Stimulated activated CD4-positive, alpha-beta T cell treated with anti-CD3 and anti-CD28 coated beads, Interleukin-2, amount 100 ng/mL, for 24 hours (primary cell): Measurements from ENCODE around the gene SLC6A2.
A peak's percentile ranks its signal among the peaks of the same experiment; 100 is the strongest.

Experiments used
- DNase-seq, 2 donors: peaks; one replicate each; pipeline ENCODE4 v3.0.0-alpha.2; 2020

The SLC6A2 gene

DNA sequence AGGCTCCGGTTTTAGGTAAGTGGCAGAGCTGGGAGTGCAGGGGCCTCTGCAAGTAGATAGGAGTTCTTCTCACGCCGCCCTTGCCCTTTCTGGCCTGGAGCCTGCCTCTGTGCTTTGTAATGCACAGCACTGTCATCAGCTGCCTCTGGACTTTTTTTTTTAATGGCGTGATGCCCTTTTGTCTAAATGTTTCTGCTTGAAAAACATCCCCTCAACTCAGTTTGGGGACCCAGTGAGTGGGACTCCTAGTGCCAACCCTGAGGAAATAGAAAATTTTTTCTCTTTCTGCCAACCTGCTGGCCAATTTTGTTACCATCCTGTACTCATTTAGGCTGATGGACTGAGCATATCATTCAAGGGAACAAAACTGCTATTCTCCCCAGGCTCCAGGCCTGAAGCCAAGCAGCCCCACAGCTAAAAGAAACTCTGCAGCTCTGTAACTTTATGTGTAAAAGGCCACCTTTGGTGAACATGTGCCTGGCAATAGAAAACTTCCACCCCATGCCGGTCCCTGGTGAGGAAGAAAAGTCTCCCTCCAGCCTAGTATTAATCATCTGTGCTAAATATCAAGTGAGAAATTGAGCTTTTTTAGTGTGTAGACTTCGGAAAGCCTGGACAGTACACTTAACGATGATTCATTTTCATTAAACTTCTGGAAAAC is 22.5 kb downstream of the SLC6A2 start:
- DNase-seq: no peak

DNA sequence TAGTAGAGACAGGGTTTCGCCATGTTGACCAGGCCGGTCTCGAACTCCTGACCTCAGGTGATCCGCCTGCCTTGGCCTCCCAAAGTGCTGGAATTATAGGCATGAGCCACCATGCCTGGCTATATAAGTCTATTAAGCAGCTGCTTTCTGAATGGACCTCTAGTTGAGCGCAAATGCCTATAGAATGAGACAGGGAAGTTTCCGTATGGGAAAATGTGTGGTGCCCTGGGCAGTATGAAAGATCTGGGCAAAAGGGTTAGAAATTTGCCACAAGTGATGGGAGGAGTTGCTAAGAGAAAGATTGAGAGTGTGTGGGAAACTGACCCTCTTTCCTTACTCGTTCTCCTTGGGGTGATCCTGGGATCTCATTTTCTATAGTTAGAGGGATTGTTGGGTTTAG is 26.3 kb downstream of the SLC6A2 start:
- DNase-seq: no peak

DNA sequence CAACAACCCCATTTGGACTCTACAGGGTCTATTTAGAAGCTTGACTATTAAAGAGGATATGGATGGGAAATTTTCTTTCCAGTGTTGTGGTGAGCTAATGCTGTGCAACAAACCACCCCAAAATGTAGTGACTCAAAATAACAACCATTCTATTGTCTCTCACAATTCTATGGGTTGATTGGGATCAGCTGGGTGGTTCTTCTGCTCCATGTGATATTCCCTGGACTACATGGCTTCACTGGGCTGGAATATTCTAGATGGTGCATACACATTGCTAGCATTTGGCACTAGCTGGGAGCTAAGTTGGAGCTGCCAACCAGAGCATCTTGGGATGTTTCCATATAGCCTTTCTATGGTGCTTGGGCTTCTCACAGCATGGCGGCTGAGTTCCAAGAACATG is 30.2 kb downstream of the SLC6A2 start:
- no peak for DNase-seq

DNA sequence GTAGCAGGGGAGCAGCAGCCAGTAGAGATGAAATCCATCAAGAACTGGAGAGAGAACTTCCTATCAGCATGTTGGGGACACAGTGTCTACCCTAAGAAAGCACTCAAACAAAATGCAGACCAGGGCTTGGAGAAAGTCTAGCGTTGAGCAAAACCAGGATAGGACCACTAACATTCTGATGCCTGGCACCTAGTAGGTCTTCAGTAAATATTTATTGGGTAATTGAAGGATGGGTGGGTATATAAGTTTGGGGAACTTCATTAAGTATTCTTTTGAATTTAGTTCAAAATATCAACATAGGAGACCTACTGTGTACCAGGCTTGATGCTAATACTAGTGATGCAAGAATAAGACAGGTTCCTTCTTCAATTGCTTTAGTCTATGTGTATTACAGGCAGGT is 30.9 kb downstream of the SLC6A2 start:
- DNase-seq: no peak

DNA sequence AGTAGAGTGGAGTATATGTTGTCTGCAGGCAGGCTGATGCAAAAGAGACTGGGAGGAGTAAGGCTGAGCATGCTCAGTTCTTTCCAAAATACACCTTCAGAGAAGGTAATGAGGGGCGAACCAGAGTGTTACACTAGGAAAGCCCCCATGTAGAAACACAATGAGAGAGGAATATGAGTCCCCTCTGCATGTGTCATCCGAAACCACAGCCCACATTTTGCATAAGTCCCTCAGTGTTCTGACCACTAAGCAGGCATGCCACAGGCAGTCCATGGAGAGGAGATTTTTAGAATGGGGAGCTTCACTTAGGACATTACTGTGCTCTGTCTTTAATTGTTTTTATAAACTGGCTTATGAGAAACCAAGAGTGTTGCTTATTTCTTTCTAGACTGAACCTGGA is 32.0 kb downstream of the SLC6A2 start:
- DNase-seq: no peak

DNA sequence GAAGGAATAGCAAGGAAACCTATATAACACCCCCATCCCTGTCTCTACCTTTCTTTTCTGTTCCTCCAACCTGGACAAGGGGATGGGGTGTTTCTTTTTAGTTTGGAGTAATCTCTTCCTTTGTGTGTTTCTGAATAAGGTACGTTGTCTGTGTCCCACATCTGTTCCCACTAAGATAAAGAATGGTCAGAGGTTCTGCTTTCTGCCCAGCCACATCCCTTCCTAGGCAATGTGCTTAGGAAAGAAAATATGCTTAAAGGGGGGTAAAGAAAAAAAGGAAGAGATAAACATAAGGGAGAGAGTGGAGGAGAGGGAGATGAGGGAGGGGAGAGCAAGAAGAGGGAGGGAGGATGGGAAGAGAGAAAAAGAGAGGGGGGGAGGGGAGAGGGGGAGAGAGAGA is 35.1 kb downstream of the SLC6A2 start:
- no peak for DNase-seq

DNA sequence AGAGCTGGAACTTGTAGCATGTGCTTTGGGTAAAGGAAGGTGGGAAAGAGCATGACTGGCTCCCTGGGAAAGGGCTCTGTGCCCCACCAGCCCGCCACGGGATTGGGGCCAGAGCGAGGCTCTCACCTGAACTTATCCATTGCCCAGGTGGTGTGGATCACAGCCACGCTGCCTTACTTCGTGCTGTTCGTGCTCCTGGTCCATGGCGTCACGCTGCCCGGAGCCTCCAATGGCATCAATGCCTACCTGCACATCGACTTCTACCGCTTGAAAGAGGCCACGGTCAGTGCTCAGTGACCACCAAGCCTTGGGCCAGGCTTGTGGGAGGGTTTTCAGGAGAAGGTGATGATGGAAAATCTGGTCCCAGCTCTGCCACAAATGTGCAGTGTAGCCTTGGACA is 36.0 kb downstream of the SLC6A2 start:
- no peak for DNase-seq

DNA sequence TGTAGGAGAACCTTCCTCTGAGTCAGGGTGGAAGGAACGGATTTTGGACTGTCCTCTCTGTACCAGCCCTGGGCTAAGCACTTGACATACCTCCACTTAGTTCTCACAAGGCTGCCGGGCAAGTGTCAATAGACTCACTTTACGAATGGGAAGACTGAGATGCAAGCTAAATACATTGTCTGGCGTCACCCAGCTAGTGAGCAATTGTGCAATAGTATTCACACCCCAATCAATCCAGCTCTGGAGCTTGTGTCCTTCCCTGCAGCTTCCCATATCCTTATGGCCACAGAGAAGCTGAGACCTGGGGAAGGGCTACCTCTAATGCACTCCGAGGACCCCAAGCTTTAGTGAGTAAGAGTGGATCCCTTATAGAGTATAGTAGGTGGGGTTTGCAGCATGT is 39.8 kb downstream of the SLC6A2 start:
- DNase-seq: no peak

DNA sequence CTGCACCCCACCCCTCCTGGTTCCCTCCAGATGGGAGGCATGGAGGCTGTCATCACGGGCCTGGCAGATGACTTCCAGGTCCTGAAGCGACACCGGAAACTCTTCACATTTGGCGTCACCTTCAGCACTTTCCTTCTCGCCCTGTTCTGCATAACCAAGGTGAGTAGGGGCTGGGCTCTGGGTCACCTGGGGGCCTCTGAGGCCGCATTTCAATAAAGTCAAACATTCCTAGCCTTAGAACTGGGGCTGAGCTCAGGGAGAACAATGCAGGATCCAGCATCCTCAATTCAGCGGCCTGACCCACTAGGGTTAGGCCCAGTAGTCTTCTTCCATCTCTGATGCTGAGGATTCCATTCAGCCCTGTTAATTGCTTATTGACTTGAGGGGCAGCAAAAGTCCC is 42.1 kb downstream of the SLC6A2 start:
- DNase-seq: no peak

DNA sequence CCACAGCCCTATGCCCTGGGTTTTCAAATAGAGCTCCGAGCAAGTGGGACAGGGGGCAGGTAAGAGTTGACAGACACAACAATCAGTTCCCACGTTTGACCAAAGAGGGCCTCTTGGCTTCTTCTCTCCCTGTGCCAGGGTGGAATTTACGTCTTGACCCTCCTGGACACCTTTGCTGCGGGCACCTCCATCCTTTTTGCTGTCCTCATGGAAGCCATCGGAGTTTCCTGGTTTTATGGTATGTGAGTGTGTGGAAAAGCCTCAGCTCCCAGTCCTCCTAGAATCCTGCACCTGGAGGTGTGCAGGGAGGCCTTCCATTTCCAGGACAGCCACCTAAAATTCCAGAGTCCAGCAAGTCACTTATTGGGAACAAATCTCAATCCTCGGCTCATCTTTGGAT is 42.5 kb downstream of the SLC6A2 start:
- no peak for DNase-seq

DNA sequence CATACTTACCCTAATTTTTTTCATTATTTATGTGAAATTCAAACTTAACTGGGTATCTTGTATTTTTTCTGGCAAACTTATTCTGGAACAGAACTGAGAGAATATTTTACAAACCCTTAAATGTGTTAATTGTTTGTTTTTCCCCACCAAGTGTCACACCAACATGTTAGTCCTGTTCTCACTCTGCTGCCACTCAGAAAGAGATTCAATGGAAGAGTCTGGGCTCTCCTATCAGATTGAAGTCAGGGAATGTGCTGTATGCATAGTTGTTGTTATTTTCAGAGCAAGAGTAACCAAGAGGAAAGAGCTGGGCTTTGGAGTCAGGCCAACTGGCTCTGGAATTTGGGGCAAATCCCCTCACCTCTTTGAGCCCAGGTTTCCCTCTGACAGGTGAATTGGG is 43.2 kb downstream of the SLC6A2 start:
- DNase-seq: no peak

DNA sequence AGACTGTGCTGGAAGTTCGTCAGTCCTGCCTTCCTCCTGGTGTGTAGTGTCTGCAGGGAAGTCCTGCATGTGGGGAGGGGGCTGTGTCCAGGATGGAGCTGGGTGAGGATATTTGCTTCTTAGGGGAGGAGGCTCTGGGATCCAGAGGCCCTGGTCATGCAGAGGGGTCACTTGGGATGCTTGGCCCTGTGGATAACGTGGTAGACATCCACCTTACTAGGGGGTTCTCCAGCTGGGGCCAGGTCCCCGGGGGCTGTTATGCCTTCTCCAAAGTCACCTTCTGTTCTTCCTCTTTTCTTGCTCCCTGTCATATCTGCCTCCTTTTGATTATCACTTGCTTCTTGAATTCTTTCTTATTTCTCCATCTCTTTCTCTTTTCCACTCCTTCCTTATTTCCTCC is 43.8 kb downstream of the SLC6A2 start:
- no peak for DNase-seq

DNA sequence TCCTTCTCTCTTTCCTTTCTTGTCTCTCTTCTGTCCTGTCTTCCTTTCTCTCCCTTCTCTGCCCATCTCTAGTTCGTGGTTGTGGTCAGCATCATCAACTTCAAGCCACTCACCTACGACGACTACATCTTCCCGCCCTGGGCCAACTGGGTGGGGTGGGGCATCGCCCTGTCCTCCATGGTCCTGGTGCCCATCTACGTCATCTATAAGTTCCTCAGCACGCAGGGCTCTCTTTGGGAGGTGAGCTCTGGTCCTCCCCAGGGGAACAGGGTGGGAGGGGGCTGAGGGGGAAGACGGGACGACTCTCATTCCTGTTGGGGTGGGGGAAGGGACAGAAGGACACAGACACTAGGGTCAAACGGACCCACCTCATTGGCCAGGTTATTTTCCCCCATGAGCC is 44.3 kb downstream of the SLC6A2 start:
- no peak for DNase-seq

DNA sequence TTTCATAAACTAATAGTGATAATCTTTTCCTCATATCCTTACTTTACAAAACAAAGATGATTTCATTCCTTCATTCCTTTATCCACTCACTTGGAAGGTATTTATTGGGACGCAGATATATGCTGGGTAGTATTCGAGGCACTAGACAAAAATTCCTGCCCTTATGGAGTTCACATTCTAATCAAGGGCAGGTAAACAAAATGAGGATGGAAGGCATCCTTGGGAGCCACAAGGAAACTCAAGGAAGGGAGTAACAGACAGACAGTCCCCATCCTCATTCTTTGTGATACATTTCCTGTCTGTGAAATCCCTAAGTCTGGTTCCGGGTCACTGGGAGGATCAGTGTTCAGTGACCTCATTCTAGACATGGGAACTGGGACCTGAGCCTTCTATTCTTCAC is 45.2 kb downstream of the SLC6A2 start:
- DNase-seq: no peak

DNA sequence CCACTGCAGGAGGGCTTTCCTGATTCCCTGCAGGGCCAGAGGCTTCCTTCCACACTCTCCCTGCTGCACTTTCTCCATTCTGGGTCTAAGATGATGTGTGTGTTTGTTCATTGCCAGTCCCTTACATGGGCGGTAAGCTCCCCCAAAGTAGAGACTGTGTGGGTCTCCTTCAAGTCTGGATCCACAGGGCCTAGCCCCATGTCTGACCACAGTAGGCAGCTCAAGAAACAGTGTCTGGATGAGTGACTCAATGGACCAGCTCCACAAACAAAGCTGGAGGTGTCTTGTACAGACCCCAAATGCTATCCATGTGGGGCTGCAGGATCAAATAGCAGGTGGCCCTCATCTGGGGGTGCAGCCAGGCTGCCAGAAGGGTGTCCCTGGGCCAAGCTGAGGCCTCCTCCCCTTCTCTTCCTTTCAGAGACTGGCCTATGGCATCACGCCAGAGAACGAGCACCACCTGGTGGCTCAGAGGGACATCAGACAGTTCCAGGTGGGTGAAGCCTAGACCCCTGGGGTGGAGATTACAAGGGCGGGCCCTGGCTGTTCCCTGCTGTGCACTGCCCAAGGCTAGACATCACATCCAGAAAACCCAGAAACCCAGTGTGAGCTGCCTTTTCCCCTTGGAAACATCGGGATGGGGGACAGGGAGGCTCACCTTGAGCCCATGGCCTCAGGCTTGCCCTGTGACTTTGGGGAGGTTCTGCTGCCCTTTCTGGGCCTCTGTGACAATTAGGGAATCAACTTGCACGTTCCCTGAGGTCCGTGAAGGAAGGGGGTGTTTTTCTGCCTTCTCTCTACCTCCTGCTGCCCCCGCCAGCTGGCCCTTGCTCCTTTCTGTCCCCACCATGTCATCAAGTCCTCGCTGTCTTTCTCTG is 45.9 kb downstream of the SLC6A2 start:
- DNase-seq: peak; percentile 42 to 55

DNA sequence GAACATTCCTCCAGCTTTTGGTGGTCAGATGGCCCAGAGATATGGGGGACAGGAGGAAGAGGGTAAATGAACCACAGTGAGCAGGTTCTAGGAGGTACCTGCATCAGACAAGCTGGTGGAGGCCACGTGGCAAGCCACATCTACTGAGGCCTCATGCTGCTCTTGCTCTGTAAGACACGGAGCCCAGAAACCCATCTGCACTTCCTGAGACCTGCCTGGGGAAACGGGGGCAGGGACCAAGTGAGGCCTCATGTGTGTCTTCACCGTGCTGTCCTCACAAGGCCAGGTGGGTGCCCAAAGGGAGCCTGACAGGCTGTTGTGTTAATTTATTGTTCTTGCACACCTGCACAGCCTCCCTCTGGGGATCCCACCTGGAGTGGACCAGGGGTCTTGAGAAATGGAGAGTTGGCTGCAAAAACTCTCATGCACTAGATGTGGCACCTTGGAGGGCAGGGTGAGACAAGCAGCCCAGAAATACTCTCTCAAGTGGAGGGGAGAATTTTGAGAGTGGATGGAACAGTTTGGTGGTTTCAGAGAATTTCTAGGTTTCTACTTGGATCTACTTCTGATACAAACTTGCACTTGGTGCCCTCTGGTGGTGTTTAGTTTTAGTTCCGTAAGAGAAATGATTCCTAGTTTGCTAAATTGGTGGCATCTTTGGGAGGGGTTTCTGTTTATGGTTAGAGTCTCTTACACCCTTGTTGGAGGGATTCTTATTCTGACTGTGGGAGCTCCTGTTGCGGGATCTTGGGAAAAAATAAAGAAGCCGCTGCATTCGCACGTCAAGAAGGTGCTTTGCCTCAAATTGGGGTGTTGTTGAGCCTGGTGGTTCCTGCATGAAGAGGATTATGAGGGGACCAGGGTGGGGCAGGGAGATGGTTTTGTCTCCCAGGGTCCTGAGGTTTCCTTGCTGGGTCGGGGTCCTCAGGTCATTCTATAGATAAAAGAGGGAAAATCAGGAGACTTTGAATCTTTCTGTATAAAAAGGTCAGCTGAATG is 47.5 kb downstream of the SLC6A2 start:
- DNase-seq: no peak

DNA sequence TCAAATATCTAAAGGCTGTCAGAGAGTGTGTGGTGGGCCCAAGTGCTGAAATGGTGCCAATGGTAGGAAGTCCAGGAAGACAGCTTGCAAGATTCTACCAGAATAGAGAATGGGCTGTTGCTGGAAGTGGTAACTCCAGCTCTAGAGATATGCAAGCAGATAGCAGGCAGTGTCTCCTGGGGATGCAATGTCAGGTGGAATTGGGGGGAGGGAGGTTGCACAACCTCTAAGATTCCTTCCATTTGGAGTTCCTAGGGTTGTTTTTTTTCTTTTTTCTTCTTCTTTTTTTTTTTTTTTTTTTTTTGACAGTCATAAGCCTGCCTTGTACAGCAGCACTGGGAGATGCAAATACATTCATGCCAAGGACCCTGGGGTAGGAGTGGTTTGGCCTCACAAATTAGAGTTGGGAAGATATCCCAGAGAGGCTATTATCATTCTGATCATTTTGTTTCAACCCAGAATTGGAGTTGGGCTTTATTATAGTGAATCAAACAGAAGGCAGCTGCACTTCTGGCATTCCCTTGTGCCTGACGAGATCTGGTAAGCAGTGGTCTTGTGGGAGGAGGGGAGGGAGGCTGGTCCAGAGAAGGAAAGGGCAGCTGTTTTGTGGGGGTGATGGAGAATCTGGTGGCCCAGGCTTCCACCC is 51.1 kb downstream of the SLC6A2 start:
- no peak for DNase-seq

DNA sequence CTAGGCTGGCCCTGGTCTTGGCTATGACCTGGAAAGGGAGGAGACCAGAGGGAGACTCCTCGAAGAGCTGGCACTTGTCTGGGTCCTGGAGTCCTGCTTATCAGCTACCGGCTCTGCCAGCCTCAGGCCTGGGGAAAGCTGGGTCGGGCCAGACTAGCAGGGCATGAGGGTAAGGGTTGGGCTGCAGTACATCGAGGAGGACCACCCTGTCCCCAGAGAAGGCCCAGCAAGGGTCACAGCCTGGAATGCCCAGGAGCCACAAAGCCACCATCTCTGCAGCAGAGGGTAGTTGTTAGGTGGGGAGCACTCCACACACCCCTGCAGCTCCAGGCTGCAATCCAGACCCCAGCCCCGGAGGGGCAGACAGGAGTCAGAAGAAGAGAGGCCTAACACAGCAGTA is 54.0 kb downstream of the SLC6A2 start:
- no peak for DNase-seq

DNA sequence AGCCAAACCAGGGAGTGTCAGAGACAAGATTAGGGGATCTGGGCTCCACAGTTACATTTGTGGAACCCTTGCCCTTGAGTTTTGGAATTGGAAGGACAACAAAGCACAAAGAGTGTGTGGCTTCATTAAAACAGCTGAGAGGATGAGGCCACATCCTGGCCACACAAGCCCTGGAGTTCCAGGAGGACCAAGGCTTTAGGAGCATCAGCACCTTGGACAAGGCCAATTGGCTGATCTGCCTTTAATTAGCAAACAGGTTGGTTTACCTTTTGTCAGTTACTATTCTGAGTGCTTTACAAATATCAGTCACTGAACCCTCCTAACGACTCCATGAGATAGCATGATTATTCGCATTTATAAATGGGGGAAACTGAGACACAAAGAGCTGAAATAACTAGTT is 54.7 kb downstream of the SLC6A2 start:
- no peak for DNase-seq

DNA sequence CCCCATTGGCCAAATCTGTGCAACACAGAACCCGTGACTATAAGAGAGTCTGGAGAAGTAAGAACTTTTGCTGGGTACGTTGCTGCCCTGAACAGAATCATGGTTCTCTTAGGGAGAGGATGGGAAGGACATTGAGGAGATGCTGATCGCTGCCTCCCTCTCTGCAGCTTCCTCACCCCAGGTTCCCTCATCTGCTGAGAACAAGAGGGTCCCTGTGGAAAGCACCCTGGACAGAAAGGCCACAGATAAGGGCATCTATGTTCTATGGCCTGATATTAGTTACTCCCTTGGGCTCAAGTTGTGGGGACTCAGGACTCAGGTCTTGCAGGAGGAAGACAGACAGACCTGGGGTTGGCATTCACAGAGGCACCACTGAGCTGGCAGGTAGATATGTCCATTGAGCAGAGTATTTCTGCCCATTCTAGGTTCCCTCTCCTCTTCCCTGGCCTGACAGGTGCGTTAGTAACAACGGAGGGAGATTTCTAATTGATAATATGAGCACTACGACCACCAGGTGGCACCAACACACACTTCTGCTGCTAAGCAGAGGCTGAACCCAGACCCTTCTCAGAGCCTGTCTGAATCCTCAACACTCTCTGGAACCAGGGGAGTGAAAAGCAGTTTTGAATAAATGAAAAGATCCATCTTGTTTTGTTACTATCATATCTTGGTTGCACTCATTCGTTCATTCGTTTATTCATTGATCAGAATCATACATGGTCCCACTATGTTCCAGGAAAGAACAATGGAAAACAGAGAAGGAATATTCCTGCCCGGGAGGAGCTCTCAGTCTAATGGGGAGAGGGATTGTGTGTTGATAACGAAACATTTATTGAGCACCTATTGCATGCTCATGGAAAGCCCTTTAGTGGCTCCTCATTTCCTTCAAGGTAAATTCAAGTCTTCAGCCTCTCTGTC is 56.4 kb downstream of the SLC6A2 start:
- peak; percentile 73 to 74 for DNase-seq

DNA sequence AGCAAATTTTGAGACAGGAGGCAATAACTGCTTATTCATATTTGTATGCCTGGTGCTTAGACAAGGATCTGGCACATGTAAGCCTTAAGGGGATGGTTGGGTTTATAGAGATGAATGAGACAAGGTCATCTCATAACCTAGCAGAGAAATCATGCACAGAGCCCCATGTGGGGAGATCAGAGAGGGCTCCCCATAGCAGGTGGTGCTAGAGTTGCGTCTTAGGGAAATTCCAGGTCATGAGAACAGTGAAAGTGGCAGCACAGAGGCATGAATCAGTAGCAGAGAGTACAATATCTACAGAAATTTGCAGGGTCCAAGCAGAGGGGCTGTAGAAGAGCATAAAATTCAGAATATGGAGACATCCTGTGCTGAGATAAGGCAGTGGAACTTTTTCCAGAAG is 57.3 kb downstream of the SLC6A2 start:
- no peak for DNase-seq

DNA sequence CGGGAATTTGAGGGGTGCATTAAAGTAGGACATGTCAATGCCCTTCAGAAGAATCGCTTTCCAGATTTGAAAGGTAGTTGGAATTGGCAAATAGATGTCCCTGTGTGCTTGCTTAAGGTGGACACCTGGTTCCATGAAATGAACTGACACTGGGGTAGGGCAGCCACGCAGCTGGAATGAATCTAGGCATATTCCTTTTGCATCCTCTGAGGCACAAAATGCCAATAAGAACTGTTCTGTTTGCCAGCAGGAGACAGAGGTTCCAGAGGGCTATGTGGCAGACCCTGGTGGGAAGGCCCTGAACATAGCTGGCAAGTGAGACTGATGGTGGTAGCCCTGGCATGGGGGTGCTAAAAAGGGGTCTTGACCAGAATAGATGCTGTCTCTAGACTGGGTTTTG is 61.5 kb downstream of the SLC6A2 start:
- no peak for DNase-seq
